OCI-LY7 (cell line): ENCODE measurements around the gene SLC2A13. TPM values are rescaled to one million over a fixed set of nuclear protein-coding genes. Genes with fewer than 3 reads are reported as not detected.

Source experiments
- BruUV-seq: library from RNA; stranded (reverse); fragments of 400-500 nt; replicated peaks from 2 replicates; lab custom pipeline; 2021; lab: Mats Ljungman, UMichigan
- CTCF ChIA-PET: fragments of 300-600 bp; sonication (Branson Sonifier 250); formaldehyde crosslinking; loops from one replicate; lab custom pipeline; 2022; ENCODE audit warnings: antibody characterized with exemption; ENCODE audit not compliant: unreplicated experiment; lab: Charles Lee
- POLR2A ChIA-PET: fragments of 300-600 bp; sonication (Branson Sonifier 250); formaldehyde crosslinking; loops from one replicate; lab custom pipeline; 2022; ENCODE audit warnings: antibody characterized with exemption; lab: Charles Lee
- DNase-seq: peaks from one replicate; pipeline ENCODE4 v3.0.0-alpha.2; 2015; ENCODE audit warnings: low spot score
- H2AFZ ChIP-seq: fragments of 200-600 bp; sonication (generic), shearing (Covaris generic); 2 replicates; pipeline ENCODE4 v1.6.1; 2014; ENCODE audit warnings: mild to moderate bottlenecking, antibody characterized with exemption, low read length, moderate library complexity
- H3K27ac ChIP-seq: fragments of 200-600 bp; sonication (generic); 2 replicates; pipeline ENCODE4 v1.5.1; 2014; ENCODE audit warnings: mixed run types, low read depth, mild to moderate bottlenecking, moderate library complexity, low read length, inconsistent platforms; ENCODE audit not compliant: poor library complexity, severe bottlenecking
- H3K36me3 ChIP-seq: fragments of 200-600 bp; sonication (generic); 2 replicates; pipeline ENCODE4 v1.6.1; 2014; ENCODE audit warnings: mild to moderate bottlenecking, antibody characterized with exemption, low read length, moderate library complexity, mixed read lengths; ENCODE audit not compliant: insufficient read depth
- H3K4me1 ChIP-seq: fragments of 200-600 bp; sonication (generic); 2 replicates; pipeline ENCODE4 v1.5.1; 2014; ENCODE audit warnings: mild to moderate bottlenecking, low read length; ENCODE audit not compliant: insufficient read depth, poor library complexity, severe bottlenecking
- H3K4me2 ChIP-seq: fragments of 200-600 bp; sonication (generic); 2 replicates; pipeline ENCODE4 v1.6.1; 2014; ENCODE audit warnings: mild to moderate bottlenecking, low read length
- H3K4me3 ChIP-seq: fragments of 200-600 bp; sonication (generic); 2 replicates; pipeline ENCODE4 v1.5.1; 2014; ENCODE audit warnings: mild to moderate bottlenecking, low read depth, low read length; ENCODE audit not compliant: poor library complexity, severe bottlenecking
- H3K79me2 ChIP-seq: fragments of 200-600 bp; sonication (generic); 2 replicates; pipeline ENCODE4 v1.6.1; 2016; ENCODE audit warnings: low read depth, mild to moderate bottlenecking, low read length, moderate library complexity, mixed read lengths; ENCODE audit not compliant: insufficient read depth
- H3K9me2 ChIP-seq: fragments of 200-600 bp; sonication (generic); 2 replicates; pipeline ENCODE4 v1.6.1; 2016; ENCODE audit warnings: mild to moderate bottlenecking, low read length, mixed read lengths; ENCODE audit not compliant: insufficient read depth
- H3K9me3 ChIP-seq: fragments of 200-600 bp; sonication (generic); 2 replicates; pipeline ENCODE4 v1.6.1; 2014; ENCODE audit warnings: mild to moderate bottlenecking, mixed run types, low read length, mixed read lengths
- H4K20me1 ChIP-seq: fragments of 200-600 bp; sonication (generic); 2 replicates; pipeline ENCODE4 v1.6.1; 2014; ENCODE audit warnings: mild to moderate bottlenecking, antibody characterized with exemption, low read length, moderate library complexity, mixed read lengths; ENCODE audit not compliant: insufficient read depth
- EZH2phosphoT487 ChIP-seq: fragments of 200-600 bp; sonication (generic); IDR thresholded peaks from 2 replicates; pipeline ENCODE4 v1.6.1; 2018; ENCODE audit warnings: low read depth, borderline replicate concordance, mild to moderate bottlenecking, mixed run types, antibody characterized with exemption, low read length, moderate library complexity, mixed read lengths
- intact Hi-C: fragments of 100-400 bp; cut with micrococcal nuclease; formaldehyde crosslinking; loops from one replicate; pipeline ENCODE4 v1.10.0; 2022; ENCODE audit not compliant: unreplicated experiment
- total RNA-seq, 2 experiments: library from RNA; depleted of rRNA in 1 of 2; stranded (reverse); fragments of >200 nt in 1 of 2; shearing (Covaris generic) in 1 of 2; gene quantifications; 2 replicates each; pipeline ENCODE4 v1.2.3, GENCODE V29; 2014 to 2022
- TF ChIP-seq, protein P1 (sequence below): fragments of 200-600 bp; sonication (generic); conservative IDR thresholded peaks from 2 replicates; pipeline ENCODE4 v1.5.1; 2014; ENCODE audit warnings: mild to moderate bottlenecking, antibody characterized with exemption, low read length, moderate library complexity, mixed read lengths

SLC2A13 gene
- total RNA-seq, 2 experiments from 2014 or later: 12.4 to 16.5 TPM

DNA sequence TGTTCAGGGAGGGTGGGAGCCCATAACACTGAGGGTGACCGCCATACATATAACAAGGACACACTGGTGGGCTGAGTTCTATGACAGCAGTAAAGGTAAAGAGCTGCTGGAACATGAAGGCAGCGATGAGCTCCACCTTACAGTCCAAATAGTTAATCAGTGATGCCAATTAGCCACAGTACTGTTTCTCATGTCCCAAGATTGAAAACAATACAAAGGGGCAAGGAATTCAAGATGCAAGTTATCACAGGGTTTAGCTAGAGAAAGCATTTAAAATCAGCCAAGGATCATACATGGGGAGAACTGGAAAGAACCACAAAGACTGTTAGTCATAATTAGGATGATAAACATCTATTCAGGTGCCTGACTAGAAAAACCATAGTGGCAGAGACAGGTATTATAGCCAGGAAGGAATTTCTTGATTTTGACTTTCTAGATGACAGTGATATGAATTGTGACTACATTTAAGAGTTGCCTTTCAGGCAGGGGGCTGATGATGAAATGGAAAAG is 221.2 kb downstream of the SLC2A13 start:
- Histone ChIP-seq H3K4me1 (no peaks in the 10 kb centered on the region), H3K36me3 (no peaks in the 10 kb centered on the region), H4K20me1 (no peaks in the 10 kb centered on the region), H3K9me3 (no peaks in the 10 kb centered on the region), H3K9me2 (no peaks in the 10 kb centered on the region; the same call in 1 of the 2 replicates), H3K4me3 (no peak overlapping the region), H3K79me2 (no peaks in the 10 kb centered on the region), H2AFZ (no peak overlapping the region), H3K27ac (no peak overlapping the region), H3K4me2 (no peak overlapping the region)
- DNase-seq: no peak
- intact Hi-C loops: no loop called here
- no TSS peak for BruUV-seq
- POLR2A ChIA-PET: no interaction called here
- TF ChIP-seq, protein P1, sequence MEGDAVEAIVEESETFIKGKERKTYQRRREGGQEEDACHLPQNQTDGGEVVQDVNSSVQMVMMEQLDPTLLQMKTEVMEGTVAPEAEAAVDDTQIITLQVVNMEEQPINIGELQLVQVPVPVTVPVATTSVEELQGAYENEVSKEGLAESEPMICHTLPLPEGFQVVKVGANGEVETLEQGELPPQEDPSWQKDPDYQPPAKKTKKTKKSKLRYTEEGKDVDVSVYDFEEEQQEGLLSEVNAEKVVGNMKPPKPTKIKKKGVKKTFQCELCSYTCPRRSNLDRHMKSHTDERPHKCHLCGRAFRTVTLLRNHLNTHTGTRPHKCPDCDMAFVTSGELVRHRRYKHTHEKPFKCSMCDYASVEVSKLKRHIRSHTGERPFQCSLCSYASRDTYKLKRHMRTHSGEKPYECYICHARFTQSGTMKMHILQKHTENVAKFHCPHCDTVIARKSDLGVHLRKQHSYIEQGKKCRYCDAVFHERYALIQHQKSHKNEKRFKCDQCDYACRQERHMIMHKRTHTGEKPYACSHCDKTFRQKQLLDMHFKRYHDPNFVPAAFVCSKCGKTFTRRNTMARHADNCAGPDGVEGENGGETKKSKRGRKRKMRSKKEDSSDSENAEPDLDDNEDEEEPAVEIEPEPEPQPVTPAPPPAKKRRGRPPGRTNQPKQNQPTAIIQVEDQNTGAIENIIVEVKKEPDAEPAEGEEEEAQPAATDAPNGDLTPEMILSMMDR: no peak
- TF ChIP-seq EZH2phosphoT487: no peak
- CTCF ChIA-PET: no interaction called here

DNA sequence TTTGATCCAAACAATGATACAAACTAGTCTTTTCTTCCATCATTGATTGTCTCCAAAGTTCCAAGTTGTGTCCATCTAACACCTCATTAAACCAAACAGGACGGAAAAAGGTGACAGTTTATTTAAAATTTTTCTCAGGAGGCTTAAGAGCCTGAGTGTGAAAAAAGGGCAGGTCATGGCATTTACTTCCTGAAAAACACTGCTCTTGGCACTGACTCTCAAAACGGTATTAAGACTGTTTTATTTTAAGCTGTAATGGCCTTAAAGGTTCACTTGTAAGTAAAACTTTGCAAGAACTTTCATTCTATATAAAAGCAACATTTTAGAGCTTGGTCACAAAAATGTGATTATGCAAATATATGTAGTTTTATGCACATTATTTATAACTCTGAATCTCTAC is 222.5 kb downstream of the SLC2A13 start:
- H3K27ac ChIP-seq: no peak overlapping the region
- H3K4me2 ChIP-seq: no peak overlapping the region
- 0 out of 2 replicates have a peak, but pooled peaks cover 7% of the 10 kb centered on the region for H3K9me3 ChIP-seq
- H3K9me2 ChIP-seq: no peaks in the 10 kb centered on the region; the same call in 1 of the 2 replicates
- TF ChIP-seq, protein P1: no peak
- no peak for TF ChIP-seq EZH2phosphoT487
- no peaks in the 10 kb centered on the region for H3K4me1 ChIP-seq
- no peaks in the 10 kb centered on the region for H3K36me3 ChIP-seq
- CTCF ChIA-PET: no interaction called here
- no peaks in the 10 kb centered on the region for H4K20me1 ChIP-seq
- POLR2A ChIA-PET: no interaction called here
- H2AFZ ChIP-seq: no peak overlapping the region
- no TSS peak for BruUV-seq
- no peak overlapping the region for H3K4me3 ChIP-seq
- intact Hi-C loops: no loop called here
- H3K79me2 ChIP-seq: no peaks in the 10 kb centered on the region
- DNase-seq: no peak

DNA sequence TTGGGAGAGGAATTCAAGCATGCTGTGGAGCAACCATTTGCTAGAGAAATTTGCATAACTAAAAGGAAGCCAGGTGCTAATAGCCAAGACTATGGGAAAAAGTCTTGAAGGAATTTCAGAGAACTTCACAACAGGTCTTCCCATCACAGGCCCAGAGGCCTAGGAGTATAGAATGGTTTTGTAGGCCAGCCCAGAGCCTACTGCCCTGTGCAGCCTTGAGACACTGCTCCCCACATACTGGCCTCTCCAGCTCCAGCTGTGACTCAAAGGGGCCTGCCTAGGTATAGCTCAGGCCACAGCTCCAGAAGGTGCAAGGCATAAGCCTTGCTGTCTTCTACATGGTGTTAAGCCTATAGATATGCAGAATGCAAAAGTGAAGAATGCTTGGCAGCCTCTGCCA is 227.1 kb downstream of the SLC2A13 start:
- BruUV-seq: no TSS peak

More for the DNA sequence above, 227.1 kb downstream of the SLC2A13 start:
- Histone ChIP-seq H3K27ac (no peak overlapping the region), H3K36me3 (no peaks in the 10 kb centered on the region), H3K9me3 (0 out of 2 replicates have a peak, but pooled peaks cover 8% of the 10 kb centered on the region), H3K4me2 (no peak overlapping the region), H3K9me2 (no peaks in the 10 kb centered on the region; the same call in 1 of the 2 replicates), H2AFZ (no peak overlapping the region), H3K4me3 (no peak overlapping the region), H4K20me1 (no peaks in the 10 kb centered on the region), H3K79me2 (no peaks in the 10 kb centered on the region), H3K4me1 (no peaks in the 10 kb centered on the region)
- no peak for DNase-seq
- CTCF ChIA-PET: no interaction called here
- intact Hi-C loops: no loop called here
- no peak for TF ChIP-seq EZH2phosphoT487
- TF ChIP-seq, protein P1: no peak
- POLR2A ChIA-PET: no interaction called here
